K562 (cell line): ENCODE measurements around the gene RPTOR. TPM values are rescaled to one million over a fixed set of nuclear protein-coding genes. Genes with fewer than 3 reads are reported as not detected.

ENCODE experiments used
- FOS ChIP-seq: IDR thresholded peaks from 3 replicates; pipeline ENCODE4 v1.6.1; 2011; ENCODE audit not compliant: insufficient read length; ENCODE audit errors: extremely low read depth
- FOXK2 ChIP-seq, 2 experiments: fragments of 450-650 bp; IDR thresholded peaks in 1 of 2; conservative IDR thresholded peaks in 1 of 2; 2 replicates each; pipeline ENCODE4 v1.6.1; 2016; ENCODE audit warnings: low read depth in 2 of 2, mild to moderate bottlenecking in 1 of 2
- HSF4 ChIP-seq: fragments of 250-450 bp; sonication (Bioruptor Pico); IDR thresholded peaks from 2 replicates; pipeline ENCODE4 v2.1.2; 2022; ENCODE audit warnings: mild to moderate bottlenecking, moderate library complexity, borderline replicate concordance
- MITF ChIP-seq: IDR thresholded peaks from 2 replicates; pipeline ENCODE4 v1.6.1; 2014; ENCODE audit warnings: antibody characterized with exemption
- NR2F6 ChIP-seq: fragments of 450-650 bp; formaldehyde crosslinking; IDR thresholded peaks from 2 replicates; pipeline ENCODE4 v1.4.0; 2020; ENCODE audit warnings: mild to moderate bottlenecking
- NR3C1 ChIP-seq: sonication (generic); formaldehyde crosslinking; IDR thresholded peaks from 2 replicates; pipeline ENCODE4 v1.8.1; 2022; ENCODE audit warnings: missing genetic modification reagents
- OTX1 ChIP-seq: fragments of 450-650 bp; formaldehyde crosslinking; IDR thresholded peaks from 2 replicates; pipeline ENCODE4 v1.4.0; 2022; ENCODE audit warnings: mild to moderate bottlenecking
- PHF8 ChIP-seq: fragments of 200-600 bp; sonication (generic); IDR thresholded peaks from 2 replicates; pipeline ENCODE4 v1.6.1; 2012; ENCODE audit warnings: mixed run types, mild to moderate bottlenecking, inconsistent platforms, low read length, moderate library complexity, borderline replicate concordance
- POLR2B ChIP-seq: fragments of 450-650 bp; IDR thresholded peaks from 2 replicates; pipeline ENCODE4 v1.6.1; 2018; ENCODE audit warnings: low read depth; ENCODE audit not compliant: partially characterized antibody
- SUPT5H ChIP-seq: fragments of 450-650 bp; IDR thresholded peaks from 2 replicates; pipeline ENCODE4 v1.6.1; 2016
- TAL1 ChIP-seq: fragments of 450-650 bp; IDR thresholded peaks from 2 replicates; pipeline ENCODE4 v1.6.1; 2016; ENCODE audit warnings: mild to moderate bottlenecking
- TRIM28 ChIP-seq: fragments of 450-650 bp; IDR thresholded peaks from 2 replicates; pipeline ENCODE4 v1.6.1; 2017
- VEZF1 ChIP-seq: fragments of 200-800 bp; sonication (Bioruptor generic); IDR thresholded peaks from 2 replicates; pipeline ENCODE4 v1.6.1; 2017; ENCODE audit warnings: missing genetic modification characterization, missing compliant biosample characterization
- XRCC5 ChIP-seq: fragments of 200-400 bp; formaldehyde crosslinking; IDR thresholded peaks from 2 replicates; pipeline ENCODE4 v1.6.1; 2017; ENCODE audit warnings: low read depth, mild to moderate bottlenecking, low read length
- ZBTB17 ChIP-seq: fragments of 450-650 bp; formaldehyde crosslinking; IDR thresholded peaks from 2 replicates; pipeline ENCODE4 v1.4.0; 2020; ENCODE audit warnings: mild to moderate bottlenecking
- ZFX ChIP-seq: sonication (generic); formaldehyde crosslinking; IDR thresholded peaks from 2 replicates; pipeline ENCODE4 v1.8.0; 2022; ENCODE audit warnings: mild to moderate bottlenecking, missing genetic modification reagents, moderate library complexity
- ZKSCAN1 ChIP-seq: fragments of 150-350 bp; IDR thresholded peaks from 2 replicates; pipeline ENCODE4 v1.6.1; 2016; ENCODE audit warnings: low read depth, low read length
- ZNF444 ChIP-seq: fragments of 250-450 bp; sonication (Bioruptor Pico); IDR thresholded peaks from 2 replicates; pipeline ENCODE4 v1.4.0; 2020; ENCODE audit warnings: mild to moderate bottlenecking, moderate library complexity
- polyA plus RNA-seq, 8 experiments: library from polyadenylated mRNA; depleted of rRNA in 4 of 8; stranded (reverse) in 5 of 8; unstranded in 3 of 8; fragments of >200 nt; fragmentation: Nextera tagmentation in 2 of 8; fragmentation: Illumina TruSeq in 1 of 8; extraction: Ambion mirVana in 2 of 8; extraction: Trizol in 1 of 8; gene quantifications; 2 replicates each; pipeline versions ENCODE4 v1.2.1 to v1.2.3, GENCODE V29; 2011 to 2014; ENCODE audit warnings: inconsistent platforms in 1 of 8, missing spikeins in 1 of 8
- total RNA-seq, 7 experiments: library from RNA; depleted of rRNA in 6 of 7; stranded (reverse); fragments of >200 nt in 6 of 7; fragmentation: Illumina TruSeq in 2 of 7; extraction: Trizol in 2 of 7; gene quantifications; 2 replicates each; pipeline versions ENCODE4 v1.2.1 to v1.2.3, GENCODE V29; 2011 to 2021; ENCODE audit warnings: low replicate concordance in 1 of 7
- TF ChIP-seq, protein P1 (sequence below): fragments of 450-650 bp; IDR thresholded peaks from 2 replicates; pipeline ENCODE4 v1.6.1; 2016; ENCODE audit warnings: mild to moderate bottlenecking
- TF ChIP-seq, protein P2 (sequence below): sonication (generic); formaldehyde crosslinking; IDR thresholded peaks from 2 replicates; pipeline ENCODE4 v1.8.0; 2022; ENCODE audit warnings: missing genetic modification reagents, mild to moderate bottlenecking, moderate library complexity, borderline replicate concordance

RPTOR gene
- total and polyA plus RNA-seq, 9 of the 15 experiments (the other 6 are each of a cell fraction or from before 2014, with no cell fraction given): 0.24 to 54.1 (median 10.2) TPM

DNA sequence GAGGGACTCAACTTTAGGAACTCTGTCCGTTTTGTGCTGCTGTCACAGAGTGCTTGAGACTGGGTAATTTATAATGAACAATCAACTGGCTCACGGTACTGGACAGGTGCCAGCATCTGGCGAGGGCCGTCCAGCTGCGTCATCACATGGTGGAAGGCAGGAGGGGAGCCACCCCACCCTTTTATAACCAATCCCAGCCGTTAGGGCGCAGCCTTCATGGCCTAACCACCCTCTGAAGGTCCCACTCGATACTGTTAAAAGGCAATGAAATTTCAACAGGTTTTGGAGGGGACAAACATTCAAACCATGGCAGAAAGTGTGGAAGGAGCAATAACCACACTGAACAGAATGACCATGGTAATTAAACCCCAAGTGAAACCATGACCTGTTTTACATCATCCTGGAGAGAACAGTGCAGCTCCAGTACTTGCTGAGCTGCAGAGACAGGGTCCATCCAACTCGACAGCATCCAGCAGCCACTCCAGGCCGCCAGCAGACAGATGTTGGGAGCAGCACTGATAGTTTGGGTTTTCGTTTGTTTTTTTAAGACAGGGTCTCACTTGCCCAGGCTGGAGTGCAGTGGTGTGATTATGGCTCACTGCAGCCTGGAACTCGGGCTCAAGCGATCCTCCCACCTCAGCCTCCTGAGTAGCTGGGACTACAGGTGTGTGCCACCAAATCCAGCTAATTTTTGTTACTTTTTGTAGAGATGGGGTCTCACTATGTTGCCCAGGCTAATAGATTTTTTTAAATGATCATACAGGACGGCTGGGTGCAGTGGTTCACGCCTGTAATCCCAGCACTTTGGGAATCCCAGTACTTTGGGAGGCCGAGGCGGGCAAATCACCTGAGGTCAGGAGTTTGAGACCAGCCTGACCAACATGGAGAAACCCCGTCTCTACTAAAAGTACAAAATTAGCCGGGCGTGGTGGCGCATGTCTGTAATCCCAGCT lies 458.0 kb downstream of the RPTOR start (continued):
- TF ChIP-seq, protein P1, sequence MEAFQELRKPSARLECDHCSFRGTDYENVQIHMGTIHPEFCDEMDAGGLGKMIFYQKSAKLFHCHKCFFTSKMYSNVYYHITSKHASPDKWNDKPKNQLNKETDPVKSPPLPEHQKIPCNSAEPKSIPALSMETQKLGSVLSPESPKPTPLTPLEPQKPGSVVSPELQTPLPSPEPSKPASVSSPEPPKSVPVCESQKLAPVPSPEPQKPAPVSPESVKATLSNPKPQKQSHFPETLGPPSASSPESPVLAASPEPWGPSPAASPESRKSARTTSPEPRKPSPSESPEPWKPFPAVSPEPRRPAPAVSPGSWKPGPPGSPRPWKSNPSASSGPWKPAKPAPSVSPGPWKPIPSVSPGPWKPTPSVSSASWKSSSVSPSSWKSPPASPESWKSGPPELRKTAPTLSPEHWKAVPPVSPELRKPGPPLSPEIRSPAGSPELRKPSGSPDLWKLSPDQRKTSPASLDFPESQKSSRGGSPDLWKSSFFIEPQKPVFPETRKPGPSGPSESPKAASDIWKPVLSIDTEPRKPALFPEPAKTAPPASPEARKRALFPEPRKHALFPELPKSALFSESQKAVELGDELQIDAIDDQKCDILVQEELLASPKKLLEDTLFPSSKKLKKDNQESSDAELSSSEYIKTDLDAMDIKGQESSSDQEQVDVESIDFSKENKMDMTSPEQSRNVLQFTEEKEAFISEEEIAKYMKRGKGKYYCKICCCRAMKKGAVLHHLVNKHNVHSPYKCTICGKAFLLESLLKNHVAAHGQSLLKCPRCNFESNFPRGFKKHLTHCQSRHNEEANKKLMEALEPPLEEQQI: no peak
- TF ChIP-seq FOXK2 (conservative IDR thresholded peaks at IDR 0.05 in 1 of 2, IDR thresholded peaks at IDR 0.05 in 1 of 2; ENCODE audit: low read depth in 2 of 2) (no peak), SUPT5H (0 out of 2 replicates have a peak, but pooled peaks have one; percentile 35), POLR2B (no peak), HSF4 (CRISPR knock-in tag) (no peak), FOS (no peak), VEZF1 (CRISPR knock-in tag) (peak; percentile 68), NR3C1 (no peak), ZFX (CRISPR knock-in tag) (no peak), TRIM28 (no peak), NR2F6 (CRISPR knock-in tag) (no peak), TAL1 (no peak), OTX1 (CRISPR knock-in tag) (no peak), PHF8 (no peak), ZNF444 (CRISPR knock-in tag) (no peak), ZKSCAN1 (peak; percentile 55; the same call in 1 of the 2 replicates), XRCC5 (no peak), MITF (0 out of 2 replicates have a peak, but pooled peaks have one; percentile 16), ZBTB17 (CRISPR knock-in tag) (no peak)
- TF ChIP-seq, protein P2, sequence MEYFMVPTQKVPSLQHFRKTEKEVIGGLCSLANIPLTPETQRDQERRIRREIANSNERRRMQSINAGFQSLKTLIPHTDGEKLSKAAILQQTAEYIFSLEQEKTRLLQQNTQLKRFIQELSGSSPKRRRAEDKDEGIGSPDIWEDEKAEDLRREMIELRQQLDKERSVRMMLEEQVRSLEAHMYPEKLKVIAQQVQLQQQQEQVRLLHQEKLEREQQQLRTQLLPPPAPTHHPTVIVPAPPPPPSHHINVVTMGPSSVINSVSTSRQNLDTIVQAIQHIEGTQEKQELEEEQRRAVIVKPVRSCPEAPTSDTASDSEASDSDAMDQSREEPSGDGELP (CRISPR knock-in tag): peak; percentile 77; the same call in 1 of the 2 replicates
